HEK293 (cell line): ENCODE data around the gene RXYLT1.

Experiments used
- AEBP2 ChIP-seq: fragments of 450-650 bp; formaldehyde crosslinking; IDR thresholded peaks from 2 replicates; pipeline ENCODE4 v1.5.1; 2016; ENCODE audit warnings: missing biosample characterization, missing genetic modification characterization, borderline replicate concordance
- BCL11B ChIP-seq: fragments of 450-650 bp; formaldehyde crosslinking; IDR thresholded peaks from 2 replicates; pipeline ENCODE4 v1.5.1; 2016; ENCODE audit warnings: low read depth, missing biosample characterization, missing genetic modification characterization
- BCL6B ChIP-seq: fragments of 450-650 bp; formaldehyde crosslinking; IDR thresholded peaks from 2 replicates; pipeline ENCODE4 v1.5.1; 2017; ENCODE audit warnings: missing biosample characterization, missing genetic modification characterization
- CTCF ChIP-seq: fragments of 450-650 bp; formaldehyde crosslinking; IDR thresholded peaks from 2 replicates; pipeline ENCODE4 v1.5.1; 2016; ENCODE audit warnings: missing biosample characterization, missing genetic modification characterization
- EGR2 ChIP-seq: fragments of 450-650 bp; formaldehyde crosslinking; IDR thresholded peaks from 2 replicates; pipeline ENCODE4 v1.5.1; 2016; ENCODE audit warnings: low read depth, missing biosample characterization, missing genetic modification characterization
- REPIN1 ChIP-seq: fragments of 450-650 bp; formaldehyde crosslinking; IDR thresholded peaks from 2 replicates; pipeline ENCODE4 v1.5.1; 2017; ENCODE audit warnings: missing biosample characterization, missing genetic modification characterization, low read depth
- SCRT1 ChIP-seq: fragments of 450-650 bp; formaldehyde crosslinking; IDR thresholded peaks from 2 replicates; pipeline ENCODE4 v1.5.1; 2016; ENCODE audit warnings: missing biosample characterization, missing genetic modification characterization, borderline replicate concordance
- SETDB1 ChIP-seq: IDR thresholded peaks from one replicate; pipeline ENCODE4 v1.6.1; 2017; ENCODE audit warnings: mild to moderate bottlenecking, low read length, moderate library complexity, mixed read lengths; ENCODE audit not compliant: insufficient read length
- SP2 ChIP-seq: fragments of 450-650 bp; formaldehyde crosslinking; IDR thresholded peaks from 2 replicates; pipeline ENCODE4 v1.5.1; 2016; ENCODE audit warnings: missing biosample characterization, missing genetic modification characterization
- YY1 ChIP-seq: fragments of 450-650 bp; formaldehyde crosslinking; IDR thresholded peaks from 2 replicates; pipeline ENCODE4 v1.5.1; 2018; ENCODE audit warnings: missing biosample characterization, missing genetic modification characterization
- ZNF121 ChIP-seq: fragments of 450-650 bp; formaldehyde crosslinking; IDR thresholded peaks from 2 replicates; pipeline ENCODE4 v1.5.1; 2016; ENCODE audit warnings: missing biosample characterization, missing genetic modification characterization
- ZNF140 ChIP-seq: fragments of 450-650 bp; formaldehyde crosslinking; IDR thresholded peaks from 2 replicates; pipeline ENCODE4 v1.5.1; 2016; ENCODE audit warnings: missing biosample characterization, missing genetic modification characterization
- ZNF2 ChIP-seq: fragments of 450-650 bp; formaldehyde crosslinking; IDR thresholded peaks from 2 replicates; pipeline ENCODE4 v1.5.1; 2016; ENCODE audit warnings: missing biosample characterization, missing genetic modification characterization
- ZNF214 ChIP-seq: fragments of 450-650 bp; formaldehyde crosslinking; IDR thresholded peaks from 2 replicates; pipeline ENCODE4 v1.5.1; 2017; ENCODE audit warnings: missing biosample characterization, mild to moderate bottlenecking, missing genetic modification characterization, borderline replicate concordance
- ZNF223 ChIP-seq: fragments of 450-650 bp; formaldehyde crosslinking; IDR thresholded peaks from 2 replicates; pipeline ENCODE4 v1.5.1; 2016; ENCODE audit warnings: missing biosample characterization, missing genetic modification characterization
- ZNF324 ChIP-seq: fragments of 450-650 bp; formaldehyde crosslinking; IDR thresholded peaks from 2 replicates; pipeline ENCODE4 v1.5.1; 2016; ENCODE audit warnings: missing biosample characterization, missing genetic modification characterization
- ZNF335 ChIP-seq: fragments of 450-650 bp; formaldehyde crosslinking; conservative IDR thresholded peaks from 2 replicates; pipeline ENCODE4 v1.5.1; 2016; ENCODE audit warnings: missing biosample characterization, missing genetic modification characterization
- ZNF350 ChIP-seq: fragments of 450-650 bp; formaldehyde crosslinking; IDR thresholded peaks from 2 replicates; pipeline ENCODE4 v1.5.0; 2017; ENCODE audit warnings: missing biosample characterization, mild to moderate bottlenecking, missing genetic modification characterization
- ZNF404 ChIP-seq: fragments of 450-650 bp; formaldehyde crosslinking; IDR thresholded peaks from 2 replicates; pipeline ENCODE4 v1.5.1; 2017; ENCODE audit warnings: missing biosample characterization, missing genetic modification characterization
- ZNF514 ChIP-seq: fragments of 450-650 bp; formaldehyde crosslinking; IDR thresholded peaks from 2 replicates; pipeline ENCODE4 v1.5.1; 2016; ENCODE audit warnings: missing biosample characterization, missing genetic modification characterization
- ZNF560 ChIP-seq: fragments of 450-650 bp; formaldehyde crosslinking; IDR thresholded peaks from 2 replicates; pipeline ENCODE4 v1.5.1; 2017; ENCODE audit warnings: missing biosample characterization, missing genetic modification characterization, borderline replicate concordance
- ZNF621 ChIP-seq: fragments of 450-650 bp; formaldehyde crosslinking; IDR thresholded peaks from 2 replicates; pipeline ENCODE4 v1.5.1; 2017; ENCODE audit warnings: missing biosample characterization, missing genetic modification characterization
- ZNF629 ChIP-seq: fragments of 450-650 bp; formaldehyde crosslinking; IDR thresholded peaks from 2 replicates; pipeline ENCODE4 v1.5.1; 2017; ENCODE audit warnings: missing biosample characterization, missing genetic modification characterization
- ZNF664 ChIP-seq: fragments of 450-650 bp; formaldehyde crosslinking; IDR thresholded peaks from 2 replicates; pipeline ENCODE4 v1.5.1; 2016; ENCODE audit warnings: missing biosample characterization, missing genetic modification characterization
- ZNF768 ChIP-seq: fragments of 450-650 bp; formaldehyde crosslinking; IDR thresholded peaks from 2 replicates; pipeline ENCODE4 v1.5.1; 2018; ENCODE audit warnings: missing biosample characterization, mild to moderate bottlenecking, missing genetic modification characterization
- ZNF792 ChIP-seq: fragments of 450-650 bp; formaldehyde crosslinking; IDR thresholded peaks from 2 replicates; pipeline ENCODE4 v1.5.1; 2016; ENCODE audit warnings: missing biosample characterization, missing genetic modification characterization
- TF ChIP-seq, protein P1 (sequence below): fragments of 450-650 bp; formaldehyde crosslinking; IDR thresholded peaks from 2 replicates; pipeline ENCODE4 v1.5.1; 2016; ENCODE audit warnings: missing biosample characterization, missing genetic modification characterization
- TF ChIP-seq, protein P2 (sequence below): fragments of 450-650 bp; formaldehyde crosslinking; IDR thresholded peaks from 2 replicates; pipeline ENCODE4 v1.5.1; 2016; ENCODE audit warnings: missing biosample characterization, missing genetic modification characterization
- TF ChIP-seq, protein P3 (sequence below): fragments of 450-650 bp; formaldehyde crosslinking; IDR thresholded peaks from 2 replicates; pipeline ENCODE4 v1.5.1; 2016; ENCODE audit warnings: missing biosample characterization, missing genetic modification characterization

RXYLT1 gene

GRCh38 chr12:63779498-63780481 is at the start of gene RXYLT1 (continued):
- TF ChIP-seq SCRT1 (no peak), AEBP2 (tag by site-specific recombination) (no peak), ZNF404 (tag by site-specific recombination) (no peak), ZNF324 (tag by site-specific recombination) (no peak), ZNF629 (tag by site-specific recombination) (no peak; the same call in 1 of the 2 replicates), ZNF2 (tag by site-specific recombination) (peak; percentile 67; the same call in 1 of the 2 replicates), SETDB1 (no peak), EGR2 (tag by site-specific recombination) (no peak), BCL6B (tag by site-specific recombination) (no peak), ZNF350 (tag by site-specific recombination) (no peak), REPIN1 (tag by site-specific recombination) (no peak), ZNF214 (tag by site-specific recombination) (no peak), BCL11B (tag by site-specific recombination) (no peak), ZNF792 (tag by site-specific recombination) (no peak), ZNF140 (tag by site-specific recombination) (no peak), ZNF621 (no peak), ZNF514 (no peak), ZNF223 (tag by site-specific recombination) (no peak), ZNF335 (tag by site-specific recombination) (peak; percentile 100), SP2 (tag by site-specific recombination) (peak; percentile 77), ZNF768 (tag by site-specific recombination) (0 out of 2 replicates have a peak, but pooled peaks have one; percentile 5), ZNF560 (tag by site-specific recombination) (no peak), ZNF664 (tag by site-specific recombination) (no peak), CTCF (tag by site-specific recombination) (0 out of 2 replicates have a peak, but pooled peaks have one; percentile 16), ZNF121 (tag by site-specific recombination) (0 out of 2 replicates have a peak, but pooled peaks have one; percentile 31), YY1 (tag by site-specific recombination) (peak; percentile 58)
- TF ChIP-seq, protein P1, sequence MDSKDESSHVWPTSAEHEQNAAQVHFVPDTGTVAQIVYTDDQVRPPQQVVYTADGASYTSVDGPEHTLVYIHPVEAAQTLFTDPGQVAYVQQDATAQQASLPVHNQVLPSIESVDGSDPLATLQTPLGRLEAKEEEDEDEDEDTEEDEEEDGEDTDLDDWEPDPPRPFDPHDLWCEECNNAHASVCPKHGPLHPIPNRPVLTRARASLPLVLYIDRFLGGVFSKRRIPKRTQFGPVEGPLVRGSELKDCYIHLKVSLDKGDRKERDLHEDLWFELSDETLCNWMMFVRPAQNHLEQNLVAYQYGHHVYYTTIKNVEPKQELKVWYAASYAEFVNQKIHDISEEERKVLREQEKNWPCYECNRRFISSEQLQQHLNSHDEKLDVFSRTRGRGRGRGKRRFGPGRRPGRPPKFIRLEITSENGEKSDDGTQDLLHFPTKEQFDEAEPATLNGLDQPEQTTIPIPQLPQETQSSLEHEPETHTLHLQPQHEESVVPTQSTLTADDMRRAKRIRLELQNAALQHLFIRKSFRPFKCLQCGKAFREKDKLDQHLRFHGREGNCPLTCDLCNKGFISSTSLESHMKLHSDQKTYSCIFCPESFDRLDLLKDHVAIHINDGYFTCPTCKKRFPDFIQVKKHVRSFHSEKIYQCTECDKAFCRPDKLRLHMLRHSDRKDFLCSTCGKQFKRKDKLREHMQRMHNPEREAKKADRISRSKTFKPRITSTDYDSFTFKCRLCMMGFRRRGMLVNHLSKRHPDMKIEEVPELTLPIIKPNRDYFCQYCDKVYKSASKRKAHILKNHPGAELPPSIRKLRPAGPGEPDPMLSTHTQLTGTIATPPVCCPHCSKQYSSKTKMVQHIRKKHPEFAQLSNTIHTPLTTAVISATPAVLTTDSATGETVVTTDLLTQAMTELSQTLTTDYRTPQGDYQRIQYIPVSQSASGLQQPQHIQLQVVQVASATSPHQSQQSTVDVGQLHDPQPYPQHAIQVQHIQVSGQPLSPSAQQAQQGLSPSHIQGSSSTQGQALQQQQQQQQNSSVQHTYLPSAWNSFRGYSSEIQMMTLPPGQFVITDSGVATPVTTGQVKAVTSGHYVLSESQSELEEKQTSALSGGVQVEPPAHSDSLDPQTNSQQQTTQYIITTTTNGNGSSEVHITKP (tag by site-specific recombination): peak; percentile 93
- TF ChIP-seq, protein P2, sequence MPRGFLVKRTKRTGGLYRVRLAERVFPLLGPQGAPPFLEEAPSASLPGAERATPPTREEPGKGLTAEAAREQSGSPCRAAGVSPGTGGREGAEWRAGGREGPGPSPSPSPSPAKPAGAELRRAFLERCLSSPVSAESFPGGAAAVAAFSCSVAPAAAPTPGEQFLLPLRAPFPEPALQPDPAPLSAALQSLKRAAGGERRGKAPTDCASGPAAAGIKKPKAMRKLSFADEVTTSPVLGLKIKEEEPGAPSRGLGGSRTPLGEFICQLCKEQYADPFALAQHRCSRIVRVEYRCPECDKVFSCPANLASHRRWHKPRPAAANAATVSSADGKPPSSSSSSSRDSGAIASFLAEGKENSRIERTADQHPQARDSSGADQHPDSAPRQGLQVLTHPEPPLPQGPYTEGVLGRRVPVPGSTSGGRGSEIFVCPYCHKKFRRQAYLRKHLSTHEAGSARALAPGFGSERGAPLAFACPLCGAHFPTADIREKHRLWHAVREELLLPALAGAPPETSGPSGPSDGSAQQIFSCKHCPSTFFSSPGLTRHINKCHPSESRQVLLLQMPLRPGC (tag by site-specific recombination): no peak; the same call in 1 of the 2 replicates
- TF ChIP-seq, protein P3, sequence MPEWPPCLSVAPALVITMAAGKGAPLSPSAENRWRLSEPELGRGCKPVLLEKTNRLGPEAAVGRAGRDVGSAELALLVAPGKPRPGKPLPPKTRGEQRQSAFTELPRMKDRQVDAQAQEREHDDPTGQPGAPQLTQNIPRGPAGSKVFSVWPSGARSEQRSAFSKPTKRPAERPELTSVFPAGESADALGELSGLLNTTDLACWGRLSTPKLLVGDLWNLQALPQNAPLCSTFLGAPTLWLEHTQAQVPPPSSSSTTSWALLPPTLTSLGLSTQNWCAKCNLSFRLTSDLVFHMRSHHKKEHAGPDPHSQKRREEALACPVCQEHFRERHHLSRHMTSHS: no peak
